ENCODE results near the gene GOLT1A.

The GOLT1A gene

GRCh38 chr1:204213668-204214662 is at the start of gene GOLT1A:
Gene GOLT1A (minus strand): TSS chr1:204213988. CDS start chr1:204213906, 82 bp downstream.
- peak; percentile 30 to 44 for DNase-seq

- DNase-seq = no peak
These were observed 49.6 kb upstream of the GOLT1A start for GRCh38 chr1:204263254-204263910.

- DNase-seq = no peak
These were observed 48.9 kb upstream of the GOLT1A start for GRCh38 chr1:204262506-204263253.

- no peak for DNase-seq
These were observed 48.1 kb upstream of the GOLT1A start for GRCh38 chr1:204261746-204262505.

- DNase-seq = no peak
These were observed 47.5 kb upstream of the GOLT1A start for GRCh38 chr1:204261266-204261665.

- no peak for DNase-seq
These were observed 46.9 kb upstream of the GOLT1A start for GRCh38 chr1:204260601-204261197.

GRCh38 chr1:204259782-204260181 is 46.0 kb upstream of the GOLT1A start:
- no peak for DNase-seq

GRCh38 chr1:204259196-204259595 is 45.4 kb upstream of the GOLT1A start:
- DNase-seq = no peak

GRCh38 chr1:204258213-204259115 is 44.7 kb upstream of the GOLT1A start:
- DNase-seq = peak in 1 of 2 experiments; percentile 2

- no peak for DNase-seq
These were observed 43.7 kb upstream of the GOLT1A start for GRCh38 chr1:204257446-204257845.

GRCh38 chr1:204256531-204256930 is 42.7 kb upstream of the GOLT1A start:
- DNase-seq = no peak

GRCh38 chr1:204255966-204256365 is 42.2 kb upstream of the GOLT1A start:
- no peak for DNase-seq

- no peak for DNase-seq
These were observed 41.4 kb upstream of the GOLT1A start for GRCh38 chr1:204255225-204255624.

- no peak for DNase-seq
These were observed 40.4 kb upstream of the GOLT1A start for GRCh38 chr1:204254031-204254661.

GRCh38 chr1:204251926-204252689 is 38.3 kb upstream of the GOLT1A start:
- DNase-seq = no peak

- DNase-seq = no peak
These were observed 37.5 kb upstream of the GOLT1A start for GRCh38 chr1:204251286-204251685.

- no peak for DNase-seq
These were observed 36.7 kb upstream of the GOLT1A start for GRCh38 chr1:204250428-204251030.

GRCh38 chr1:204249736-204250427 is 36.1 kb upstream of the GOLT1A start:
- DNase-seq = no peak

All from activated CD4-positive, alpha-beta T cell treated with anti-CD3 and anti-CD28 coated beads, Interleukin-2, amount 50 U/mL, for 4 hours (primary cell).